ENCODE results near the gene GALNT7.
"Not testable (repeated sequence)": the region's sequence is repeated elsewhere in the genome, so short reads cannot be mapped to it uniquely, and the experiment has no call there.

The GALNT7 gene

DNA sequence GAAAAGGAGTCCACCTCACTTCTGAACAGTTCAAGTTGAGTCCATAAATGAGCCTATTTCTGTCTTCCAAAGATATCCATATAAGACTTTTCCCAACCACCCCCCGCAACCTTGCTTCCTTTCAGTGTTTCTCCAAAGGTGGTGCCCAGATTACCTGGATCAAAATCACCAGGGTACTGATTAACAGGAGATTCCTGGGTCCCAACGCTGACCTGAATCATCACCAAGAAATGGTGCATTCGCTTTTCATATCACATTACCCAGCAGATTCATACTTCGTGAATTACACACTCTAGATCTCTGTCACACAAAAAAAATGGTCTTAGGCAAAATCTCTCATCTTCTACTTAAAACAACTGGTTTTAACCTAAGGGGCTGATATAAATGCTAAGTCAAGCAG, 2.1 kb upstream of the GALNT7 start:
- DNase-seq, result no peak

DNA sequence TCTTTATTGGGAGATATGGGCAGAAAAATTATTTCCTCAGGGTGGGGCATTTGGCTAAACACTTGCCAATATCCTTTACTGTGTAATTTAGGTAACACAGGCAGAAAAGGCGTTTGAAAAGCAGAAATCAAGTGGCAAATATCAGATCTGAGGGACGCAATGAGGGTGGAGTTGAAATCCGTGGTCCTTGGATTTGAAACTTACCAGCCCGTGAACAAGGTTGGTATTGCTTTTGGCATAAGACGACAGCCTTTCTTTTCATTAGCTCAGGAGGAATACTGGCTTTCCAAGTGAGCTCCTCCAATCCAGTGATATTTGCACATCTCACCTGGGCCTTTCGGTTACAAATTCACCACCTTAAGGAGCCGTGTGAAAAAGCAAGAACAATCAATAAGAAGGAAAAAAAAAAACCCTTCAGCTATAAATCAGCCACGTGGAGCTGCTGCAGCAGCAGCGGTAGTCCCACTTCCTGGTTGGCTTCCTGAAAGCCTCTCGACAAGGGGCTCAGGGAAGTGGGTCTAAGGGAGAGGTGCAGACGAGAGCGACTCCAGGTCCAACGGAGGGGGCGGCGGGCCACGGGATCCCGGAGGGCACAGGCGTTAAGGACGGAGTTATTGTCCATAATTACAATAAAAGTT, 734 bp upstream of the GALNT7 start:
- peak; percentile 38 to 61 for DNase-seq

DNA sequence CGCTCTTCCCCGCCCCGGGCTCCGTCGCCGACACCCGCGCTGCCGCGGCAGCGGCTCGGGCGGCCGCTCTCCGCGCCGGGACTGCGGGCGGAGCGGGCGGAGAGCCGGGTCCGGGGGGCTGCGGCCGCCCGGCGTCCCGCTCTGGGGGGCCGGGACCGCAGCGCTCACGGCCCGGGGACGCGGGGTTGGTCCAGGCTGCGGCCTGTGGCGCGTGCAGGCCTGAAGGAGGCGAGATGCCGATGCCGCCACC, 492 bp downstream of the GALNT7 start:
- no peak for DNase-seq

GRCh38 chr4:173169428-173170181, 994 bp downstream of the GALNT7 start:
- DNase-seq, result peak in 1 of 2 experiments; percentile 62

DNA sequence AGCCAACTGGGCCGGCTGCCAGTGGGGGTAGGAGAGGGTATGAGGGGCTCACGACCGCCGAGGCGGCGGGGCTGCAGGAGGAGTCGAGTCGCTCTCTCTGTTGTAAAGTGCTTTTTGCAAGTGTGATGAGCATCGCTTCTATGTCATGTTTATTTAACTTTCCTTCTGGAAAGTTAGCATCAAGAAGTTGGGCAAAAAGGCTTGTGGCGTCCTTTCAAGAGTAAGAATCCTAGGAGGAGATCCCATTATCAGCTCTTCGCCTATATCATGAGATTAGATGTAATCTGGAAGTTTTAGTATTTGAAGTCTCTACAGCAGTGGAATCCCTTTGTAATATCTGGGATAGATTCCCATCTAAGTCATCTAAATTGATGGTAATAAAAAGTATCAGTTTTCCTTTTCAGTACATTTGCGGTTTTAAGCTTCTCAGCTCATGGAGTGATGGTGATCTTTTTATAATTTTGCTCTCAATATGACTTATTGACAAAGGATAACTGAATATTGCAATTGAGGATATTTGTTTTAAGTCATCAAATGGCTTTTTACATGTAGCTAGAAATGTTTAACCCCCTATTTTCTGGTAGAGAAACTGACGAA, 1.7 kb downstream of the GALNT7 start:
- no peak for DNase-seq

- DNase-seq, result peak in 1 of 2 experiments; percentile 22
Measured at GRCh38 chr4:173171098-173171497, 2.5 kb downstream of the GALNT7 start.

GRCh38 chr4:173171987-173172386, 3.4 kb downstream of the GALNT7 start:
- DNase-seq, result no peak

- no peak for DNase-seq
Measured at GRCh38 chr4:173174184-173174583, 5.6 kb downstream of the GALNT7 start.

GRCh38 chr4:173174594-173175012, 6.0 kb downstream of the GALNT7 start:
- no peak for DNase-seq

GRCh38 chr4:173176010-173176409, 7.4 kb downstream of the GALNT7 start:
- DNase-seq, result no peak

DNA sequence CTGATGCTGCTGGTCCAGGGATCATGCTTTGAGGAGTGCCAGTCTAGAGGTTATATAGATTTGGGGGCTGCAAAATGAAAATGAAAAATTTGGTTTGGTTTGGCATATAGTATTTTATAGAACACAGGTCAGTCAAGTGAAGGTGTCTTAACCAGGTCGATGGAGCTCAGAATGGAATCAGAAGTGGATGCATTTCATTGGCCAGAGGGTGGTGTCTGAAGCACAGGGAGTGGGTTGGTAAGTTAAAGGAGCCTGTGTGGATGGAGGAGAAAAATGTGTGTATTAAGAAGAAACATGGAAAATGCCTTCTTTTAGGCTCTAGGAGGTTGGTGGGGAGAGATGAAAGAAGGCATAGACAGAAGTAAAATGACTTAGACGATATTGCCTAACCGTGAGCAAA, 8.6 kb downstream of the GALNT7 start:
- no peak for DNase-seq

DNA sequence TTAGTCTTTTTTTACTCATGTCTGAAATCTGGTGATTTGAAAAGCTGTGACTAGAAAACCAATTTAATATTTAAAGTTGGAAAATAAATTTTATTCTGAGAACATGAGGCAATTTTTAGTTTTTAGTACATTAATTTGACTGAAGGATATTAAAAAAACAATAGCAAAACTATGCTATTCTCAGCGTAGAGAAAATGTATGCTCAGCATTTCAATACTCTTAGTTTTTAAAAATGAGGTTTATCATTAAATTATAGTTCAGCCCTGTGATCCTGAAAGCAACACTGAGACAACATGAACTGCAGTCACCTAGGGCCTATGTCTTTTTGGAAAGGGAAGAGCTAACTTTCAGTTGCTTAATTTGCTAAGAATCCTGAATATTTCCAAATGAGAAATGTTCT, 9.5 kb downstream of the GALNT7 start:
- DNase-seq, result no peak

DNA sequence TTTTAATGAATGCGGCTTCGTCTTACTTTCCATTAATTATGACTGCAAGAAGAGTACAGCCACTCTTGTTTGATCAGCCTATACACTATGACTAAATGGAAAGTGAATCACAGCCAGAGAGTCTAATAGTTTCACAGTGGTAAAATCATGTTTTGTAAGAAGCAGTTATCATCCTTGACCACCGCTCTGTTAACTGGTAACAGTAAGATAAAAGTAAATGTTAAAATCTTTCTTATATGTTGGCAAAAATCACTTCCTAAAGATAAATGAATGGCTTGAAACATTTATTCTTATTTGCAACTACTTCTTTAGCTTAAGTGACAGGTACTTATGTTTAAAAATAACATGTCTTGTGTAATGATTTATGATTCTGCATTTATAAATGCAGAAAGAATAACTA, 13.2 kb downstream of the GALNT7 start:
- DNase-seq, result no peak

DNA sequence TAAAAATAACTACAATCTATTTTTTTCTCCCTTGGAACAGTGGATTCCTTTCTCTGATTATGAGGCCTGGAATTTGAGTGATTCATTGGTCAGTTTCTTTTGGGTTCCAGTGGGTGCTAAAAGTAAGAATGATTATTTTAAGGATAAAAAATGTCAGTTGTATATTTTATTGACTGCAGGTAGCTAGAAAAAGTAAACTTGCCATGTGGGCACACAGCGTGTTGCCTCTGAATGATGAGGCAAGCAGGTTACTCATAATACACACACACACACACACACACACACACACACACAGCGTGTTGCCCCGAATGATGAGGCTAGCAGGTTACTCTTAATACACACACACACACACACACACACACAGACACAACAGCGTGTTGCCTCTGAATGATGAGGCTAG, 13.8 kb downstream of the GALNT7 start:
- DNase-seq, result peak in 1 of 2 experiments; percentile 54

- not testable (repeated sequence) for DNase-seq
Measured at GRCh38 chr4:173183659-173184247, 15.1 kb downstream of the GALNT7 start.

DNA sequence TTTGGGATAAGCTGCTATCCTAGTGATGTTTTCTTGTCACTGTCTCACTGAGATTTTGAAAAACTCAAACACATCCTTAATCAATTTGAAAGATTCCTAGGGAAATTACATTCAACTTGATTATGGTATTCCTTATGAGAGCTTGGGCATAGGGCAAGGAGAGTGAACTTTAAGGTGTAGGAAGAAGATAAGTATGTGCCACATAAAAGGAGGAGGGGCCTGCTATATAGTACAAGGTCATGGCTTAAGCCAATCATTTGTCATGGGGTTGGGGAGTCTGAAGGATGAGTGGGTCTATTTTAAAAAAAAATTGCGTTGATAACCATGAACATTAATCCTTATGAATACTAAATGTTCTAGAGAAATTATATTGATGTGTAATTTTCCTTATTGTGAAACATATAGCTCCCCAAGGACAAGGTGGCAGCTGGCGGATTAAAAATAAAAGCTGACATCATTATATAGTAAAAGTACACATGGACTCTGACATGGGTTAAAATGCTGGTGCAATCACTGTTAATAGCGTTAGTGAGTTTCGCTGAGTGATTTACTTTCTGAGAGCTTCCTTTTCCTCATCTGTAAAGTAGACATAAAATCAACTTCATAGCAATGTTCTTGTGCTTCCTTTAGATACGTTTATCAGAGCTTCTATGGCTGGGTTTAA, 17.4 kb downstream of the GALNT7 start:
- DNase-seq, result peak in 1 of 2 experiments; percentile 42

DNA sequence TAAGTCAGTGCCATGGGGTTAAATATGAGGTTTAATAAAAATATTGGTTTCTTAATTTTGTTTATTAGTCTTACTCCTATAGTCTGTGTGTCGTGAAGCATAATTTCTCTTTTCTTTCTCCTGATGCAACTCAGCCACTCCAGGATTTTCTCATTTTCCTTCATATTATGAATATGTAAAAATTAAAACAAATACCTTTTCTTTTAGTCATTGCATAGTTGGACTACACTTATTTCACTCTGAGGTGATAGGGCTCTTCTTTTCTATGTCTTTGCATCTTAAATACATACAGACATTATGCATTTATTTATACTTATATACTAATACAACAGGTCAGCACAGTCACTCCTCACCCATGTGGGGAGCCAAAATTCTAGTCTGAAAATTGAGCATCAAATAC, 19.1 kb downstream of the GALNT7 start:
- DNase-seq, result no peak

DNA sequence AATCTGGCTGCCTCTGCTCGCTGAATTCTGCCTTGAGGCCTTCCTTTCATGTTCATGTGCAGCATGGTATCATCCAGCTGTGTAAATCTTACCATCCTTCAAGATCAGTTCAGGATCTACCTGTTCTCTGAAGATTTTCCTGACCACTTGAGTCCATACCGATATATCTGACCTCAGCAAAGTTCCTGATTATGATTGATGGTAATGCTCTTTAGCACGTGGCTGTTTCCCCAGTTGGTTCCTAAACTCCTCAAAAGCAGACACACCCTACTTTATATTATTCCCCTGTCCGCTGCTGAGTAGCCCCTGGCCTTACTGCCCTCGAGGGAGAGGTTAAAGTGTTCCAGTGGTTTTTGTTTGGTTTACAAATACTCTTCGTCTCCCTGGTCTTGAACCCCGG, 20.0 kb downstream of the GALNT7 start:
- DNase-seq, result no peak

DNA sequence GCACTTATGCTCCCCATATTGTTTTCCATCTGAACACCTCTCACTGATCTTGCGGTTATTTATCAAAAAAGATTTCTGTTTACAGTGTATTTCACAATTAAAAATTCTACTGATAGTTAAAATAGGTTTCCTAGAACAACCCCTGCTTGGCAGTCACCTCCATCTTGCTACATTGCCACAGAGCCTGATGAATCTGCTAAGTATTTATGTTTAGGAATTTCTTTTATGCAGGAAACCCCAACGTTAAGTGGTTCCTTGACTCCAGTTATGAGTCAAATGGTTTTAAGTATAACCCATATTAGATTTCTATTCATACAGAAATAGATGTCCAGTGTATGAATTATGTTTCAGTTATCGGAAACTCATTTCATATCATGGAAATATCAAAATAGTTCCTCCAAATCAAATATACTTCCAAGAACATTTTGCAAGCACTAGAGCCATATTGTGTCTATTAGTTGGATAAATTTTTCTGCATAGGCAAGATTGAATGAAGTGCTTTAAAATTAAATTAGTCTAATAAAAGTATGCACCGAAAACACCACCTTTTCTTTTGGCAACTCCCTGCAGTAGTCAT, 20.6 kb downstream of the GALNT7 start:
- no peak for DNase-seq

- no peak for DNase-seq
Measured at GRCh38 chr4:173191623-173192041, 23.0 kb downstream of the GALNT7 start.

GRCh38 chr4:173192375-173193162, 24.0 kb downstream of the GALNT7 start:
- no peak for DNase-seq

DNA sequence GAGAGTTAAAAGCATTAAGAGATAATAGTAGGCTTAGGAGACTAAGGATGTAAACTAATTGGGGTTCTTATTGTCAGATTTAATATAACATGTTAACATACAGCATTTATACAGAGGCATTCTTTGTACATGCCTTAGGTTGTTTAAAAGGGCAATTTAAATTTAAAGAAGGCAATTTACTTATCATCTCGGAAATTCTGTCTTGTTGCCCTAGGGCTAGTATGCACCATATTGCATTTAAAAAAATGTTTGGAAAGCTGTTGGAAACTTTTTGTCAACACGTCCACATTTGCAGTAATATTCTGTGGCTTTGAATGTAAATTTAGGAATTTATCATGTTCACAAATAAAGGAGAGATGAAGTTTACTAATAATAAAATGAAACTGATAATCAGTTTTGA, 25.5 kb downstream of the GALNT7 start:
- DNase-seq, result no peak
